Stimulated activated CD8-positive, alpha-beta memory T cell treated with anti-CD3 and anti-CD28 coated beads, Interleukin-2, amount 100 ng/mL, for 48 hours (primary cell): Measurements from ENCODE around the gene BIVM.
"Not testable (repeated sequence)": the region's sequence is repeated elsewhere in the genome, so short reads cannot be mapped to it uniquely, and the experiment has no call there.

Source experiments
- DNase-seq, 2 donors: peaks; one replicate each; pipeline ENCODE4 v3.0.0-alpha.2; 2020; ENCODE audit warnings: low read depth in 2 of 2

The BIVM gene

GRCh38 chr13:102798581-102799425 is at the start of gene BIVM, which contains the start of gene POGLUT2:
Gene BIVM (plus strand): TSS chr13:102799119. CDS start chr13:102807268, 8,149 bp downstream.
Gene POGLUT2 (minus strand): TSS chr13:102798976. CDS start chr13:102798670, 306 bp downstream.
- DNase-seq = peak; percentile 73 to 82

GRCh38 chr13:102751886-102752285 is 47.0 kb upstream of the BIVM start:
- no peak for DNase-seq

GRCh38 chr13:102757006-102757405 is 41.9 kb upstream of the BIVM start:
- DNase-seq = no peak

DNA sequence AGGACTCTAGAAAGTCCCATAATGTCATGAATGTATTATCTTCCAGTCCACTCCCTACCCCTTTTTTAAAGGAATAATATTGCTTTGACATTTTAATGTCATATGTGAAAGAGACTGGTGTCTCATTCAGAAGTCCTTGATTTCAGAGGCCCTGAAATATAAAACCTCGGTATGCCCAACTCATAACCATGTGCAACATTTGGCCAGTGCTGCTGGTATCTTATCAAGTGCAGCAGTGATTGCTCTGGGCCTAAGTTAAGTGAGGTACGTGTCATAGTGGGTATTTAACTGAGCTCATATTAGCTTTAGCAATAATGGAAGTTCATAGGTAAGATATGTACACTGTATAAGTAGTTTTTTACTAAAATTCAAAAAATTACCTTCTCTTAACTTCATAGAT is 40.1 kb upstream of the BIVM start:
- no peak for DNase-seq

DNA sequence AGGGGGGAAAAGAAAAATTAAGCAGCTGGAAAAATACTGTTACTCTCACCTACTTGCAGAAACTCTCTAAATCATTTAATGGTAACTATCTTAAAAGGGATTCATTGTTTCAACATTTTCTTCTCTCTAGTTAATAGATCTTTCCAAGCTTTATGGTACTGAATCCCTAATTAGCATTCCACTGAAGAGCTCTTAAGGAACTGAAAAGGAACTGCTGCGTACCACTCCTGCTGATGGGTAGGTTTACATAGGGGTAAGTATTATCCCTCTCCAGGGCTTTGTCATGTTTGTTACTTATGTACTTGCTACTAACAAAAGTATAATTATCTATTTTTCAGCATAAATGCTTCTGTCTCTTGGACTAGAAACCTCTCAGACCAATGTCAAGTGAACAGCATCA is 37.8 kb upstream of the BIVM start:
- DNase-seq = no peak

DNA sequence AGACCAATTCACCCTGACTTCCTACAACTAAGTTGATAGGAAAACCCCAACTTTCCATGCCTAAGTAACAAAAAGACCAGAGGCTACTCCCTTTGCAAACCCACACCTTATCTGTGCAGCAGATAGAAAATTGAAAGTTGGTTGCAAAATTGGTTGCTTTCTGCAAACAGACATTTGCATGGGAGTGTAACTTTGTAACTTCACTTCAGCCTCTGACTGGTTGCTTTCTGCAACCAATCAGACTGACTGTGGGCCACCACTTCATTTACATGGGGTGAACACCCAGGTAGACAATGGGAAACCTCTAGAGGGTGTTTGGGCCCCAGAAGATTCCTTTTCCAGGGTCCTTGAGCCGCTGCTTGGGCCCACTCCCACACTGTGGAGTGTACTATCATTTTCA is 35.2 kb upstream of the BIVM start:
- DNase-seq = no peak

- no peak for DNase-seq
These were observed 30.0 kb upstream of the BIVM start for GRCh38 chr13:102768909-102769308.

DNA sequence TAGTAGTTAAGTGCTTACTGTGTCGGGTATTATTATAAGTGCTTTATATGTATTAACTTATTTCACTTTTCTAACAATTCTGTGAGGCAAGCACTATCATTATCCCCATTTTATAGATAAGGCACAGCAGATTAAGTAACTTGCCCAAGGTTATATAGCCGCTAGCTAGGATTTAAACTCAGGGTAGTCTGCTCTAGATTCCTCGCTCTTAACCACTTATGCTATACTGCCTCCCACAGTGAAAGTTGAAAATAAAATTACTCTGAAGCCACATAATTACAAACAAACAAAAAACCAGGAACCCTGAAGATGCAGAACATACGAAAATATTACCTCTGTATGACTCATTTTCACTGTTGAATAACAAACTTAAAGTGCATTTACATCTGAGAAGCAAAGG is 29.2 kb upstream of the BIVM start:
- DNase-seq = no peak

GRCh38 chr13:102770435-102770834 is 28.5 kb upstream of the BIVM start:
- DNase-seq = no peak

GRCh38 chr13:102771298-102772041 is 27.4 kb upstream of the BIVM start:
- no peak for DNase-seq

DNA sequence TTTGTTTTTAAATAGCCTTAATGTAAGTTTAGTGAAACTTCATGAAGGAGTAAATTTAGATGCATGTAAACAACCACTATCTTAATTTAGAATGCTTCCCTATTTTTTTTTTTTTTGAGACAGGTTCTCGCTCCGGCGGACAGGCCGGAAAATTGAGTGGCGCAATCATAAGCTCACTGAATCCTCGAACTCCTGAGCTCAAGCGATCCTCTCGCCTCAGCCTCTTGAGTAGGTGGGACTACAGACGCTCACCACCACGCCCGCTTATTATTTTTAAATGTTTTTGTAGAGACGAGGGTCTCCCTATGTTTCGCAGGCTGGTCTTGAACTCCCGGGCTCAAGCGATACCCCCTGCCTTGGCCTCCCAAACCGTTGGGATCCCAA is 26.9 kb upstream of the BIVM start:
- no peak for DNase-seq

- peak; percentile 79 to 88 for DNase-seq
These were observed 25.3 kb upstream of the BIVM start, which contains the start of gene TEX30 for GRCh38 chr13:102773441-102774213. Gene TEX30 (minus strand): TSS chr13:102773786. CDS start chr13:102770026, 3,760 bp downstream.

DNA sequence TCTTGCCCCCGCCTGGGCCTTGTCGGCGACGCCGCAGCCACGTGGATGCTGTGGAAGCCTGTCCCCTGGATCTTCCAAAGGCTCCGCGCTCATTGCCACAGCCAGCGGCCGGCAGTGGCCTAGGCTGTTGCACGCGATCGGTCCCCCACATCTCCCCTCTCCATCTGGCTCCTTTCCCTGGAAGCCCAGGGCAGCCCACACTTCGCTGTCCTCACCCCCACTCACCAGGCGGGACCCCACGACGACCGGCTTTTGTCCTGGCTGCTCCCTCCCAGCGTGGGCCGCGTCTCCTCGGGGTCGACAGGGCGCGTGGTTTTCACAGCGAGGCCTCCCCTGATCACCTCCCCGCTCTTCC is 24.7 kb upstream of the BIVM start:
- no peak for DNase-seq

DNA sequence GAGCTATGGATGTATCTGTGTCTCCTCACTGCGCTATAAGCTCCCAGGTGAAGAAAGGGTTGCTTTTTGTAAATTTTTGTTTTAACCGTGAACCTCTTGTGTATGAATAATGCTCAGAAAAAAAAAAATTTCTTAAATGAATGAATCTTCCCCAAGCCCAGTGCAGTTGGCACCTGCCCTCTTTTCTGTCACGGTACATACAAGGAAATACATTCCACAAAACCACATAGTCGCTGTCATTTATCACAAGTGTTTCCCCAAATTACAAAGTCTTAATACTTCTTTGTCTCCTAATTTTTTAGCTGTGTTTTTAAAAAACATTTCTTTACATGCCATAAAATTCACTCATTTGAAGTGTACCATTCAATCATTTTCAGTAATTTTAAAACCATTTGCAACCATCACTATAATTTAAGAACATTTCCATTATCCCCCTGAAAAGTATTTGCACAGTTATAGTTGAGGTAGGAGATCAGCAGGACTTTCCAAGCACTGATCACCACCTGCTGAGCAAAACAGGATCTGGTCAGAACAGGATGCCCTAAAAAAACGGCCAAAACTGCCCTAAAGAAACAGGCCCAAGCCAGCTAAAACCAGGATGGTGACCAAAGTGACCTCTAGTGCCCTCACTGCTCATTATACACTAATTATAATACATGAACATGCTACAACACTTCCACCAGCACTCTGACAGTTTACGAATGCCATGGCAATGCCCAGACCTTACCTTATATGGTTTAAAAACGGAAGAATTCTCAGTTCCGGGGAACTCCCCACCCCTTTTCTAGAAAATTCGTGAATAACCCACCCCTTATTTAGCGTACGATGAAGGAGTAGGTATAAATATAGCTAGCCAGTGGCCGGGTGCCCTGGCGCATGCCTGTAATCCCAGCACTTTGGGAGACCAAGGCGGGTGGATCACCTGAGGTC is 24.1 kb upstream of the BIVM start:
- DNase-seq = no peak

DNA sequence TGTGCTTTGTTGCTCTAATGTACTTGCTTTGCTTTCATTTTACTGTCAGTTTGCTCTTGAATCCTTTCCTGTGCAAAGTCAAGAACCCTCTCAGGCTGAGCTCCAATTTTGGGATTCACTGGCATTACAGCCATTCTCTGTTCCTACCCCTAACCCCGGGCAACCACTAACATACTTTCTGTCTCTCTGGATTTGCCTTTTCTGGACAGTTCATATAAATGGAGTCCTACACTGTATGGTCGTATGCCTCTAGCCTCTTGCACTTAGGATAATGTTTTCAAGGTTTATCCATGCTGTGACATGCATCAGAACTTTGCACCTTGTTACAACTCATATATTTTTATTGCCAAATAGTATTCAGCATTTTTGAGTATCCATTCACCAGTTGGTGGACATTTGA is 22.6 kb upstream of the BIVM start:
- DNase-seq = no peak

GRCh38 chr13:102777736-102778135 is 21.2 kb upstream of the BIVM start:
- no peak for DNase-seq

- peak in 1 of 2 donors; percentile 9 for DNase-seq
These were observed 19.3 kb upstream of the BIVM start for GRCh38 chr13:102779436-102780159.

DNA sequence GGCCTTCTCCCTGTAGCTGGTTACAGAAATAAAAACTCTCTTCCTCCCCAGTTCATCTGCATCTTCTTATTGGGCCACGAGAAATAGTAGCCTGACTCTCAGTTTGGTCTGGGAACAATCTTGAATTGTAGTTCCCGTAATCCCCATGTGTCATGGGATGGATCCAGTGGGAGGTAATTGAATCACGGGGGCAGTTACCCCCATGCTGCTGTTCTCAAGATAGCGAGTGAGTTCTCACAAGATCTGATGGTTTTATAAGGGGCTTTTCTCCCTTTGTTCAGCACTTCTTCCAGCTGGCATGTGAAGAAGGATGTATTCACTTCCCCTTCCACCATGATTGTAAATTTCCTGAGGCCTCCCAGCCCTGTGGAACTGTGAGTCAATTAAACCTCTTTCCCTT is 18.3 kb upstream of the BIVM start:
- DNase-seq = not testable (repeated sequence)

- no peak for DNase-seq
These were observed 17.3 kb upstream of the BIVM start for GRCh38 chr13:102781591-102781990.

- DNase-seq = no peak
These were observed 14.4 kb upstream of the BIVM start for GRCh38 chr13:102784483-102784882.
